Measurements from ENCODE around the gene ANTXR2. TPM values are rescaled to one million over a fixed set of nuclear protein-coding genes. Genes with fewer than 3 reads are reported as not detected.
"Not testable (repeated sequence)": the region's sequence is repeated elsewhere in the genome, so short reads cannot be mapped to it uniquely, and the experiment has no call there.

The ANTXR2 gene
- not detected in 2 replicates for total RNA-seq (2014; rRNA removed; shearing (Covaris generic); ENCODE audit: low replicate concordance)

DNA sequence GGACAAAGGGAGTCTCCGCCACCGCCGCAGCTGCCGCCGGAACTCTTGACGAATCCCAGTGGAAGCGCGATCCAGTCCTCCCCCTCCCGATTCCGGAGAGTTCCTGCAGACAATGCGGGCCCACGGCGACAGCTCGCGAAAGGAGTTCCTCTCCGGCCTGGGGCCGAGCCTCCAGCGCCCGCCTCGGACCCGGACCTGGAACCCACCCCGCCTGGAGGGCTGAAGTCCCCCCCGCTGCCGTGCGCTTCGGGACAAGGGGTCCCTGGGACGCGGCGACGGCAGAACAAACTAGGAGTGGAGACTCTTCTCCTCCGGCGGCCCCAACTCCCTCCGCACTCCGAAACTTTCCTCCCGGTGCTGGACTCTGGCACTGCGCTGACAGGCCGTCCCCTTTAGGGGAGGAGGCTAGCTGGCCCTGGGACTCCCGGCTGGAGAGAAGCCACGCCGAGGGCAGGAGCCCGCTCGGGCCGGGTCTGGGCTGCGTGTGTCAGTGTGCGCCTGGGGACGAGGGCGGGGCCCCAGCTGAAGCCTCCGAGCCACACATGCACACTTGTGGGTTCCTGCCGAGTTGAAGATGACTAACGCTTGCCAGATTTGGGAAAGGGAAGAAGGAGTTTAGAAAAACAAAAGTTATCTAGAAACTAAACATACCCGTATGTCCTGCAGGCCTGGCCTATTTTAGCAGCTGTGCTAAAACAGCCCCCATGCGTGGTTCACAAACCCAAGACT, at the start of gene ANTXR2:
ANTXR2 (minus strand) TSS at position 486 of the 729 bp plus-strand sequence. CDS start 669 bp downstream, outside the sequence.
- no peak for DNase-seq
- Histone ChIP-seq H4K20me1 (ENCODE audit: insufficient read depth, low read depth, low read length) (no peaks in the 10 kb centered on the region), H3K36me3 (ENCODE audit: insufficient read depth, low read length) (no peaks in the 10 kb centered on the region), H3K27ac (ENCODE audit: low read length) (no peak within 1 kb of the TSS), H3K79me2 (ENCODE audit: low read length) (no peaks in the 10 kb centered on the region), H3K4me1 (ENCODE audit: low read length) (peaks cover 8% of the 10 kb centered on the region; the same call in 1 of the 2 replicates), H3K27me3 (ENCODE audit: low read length) (no peaks in the 10 kb centered on the region), H2AFZ (ENCODE audit: low read length) (no peak within 1 kb of the TSS), H3K9me3 (ENCODE audit: low read length) (no peaks in the 10 kb centered on the region), H3K4me3 (ENCODE audit: low read length) (no peak within 1 kb of the TSS), H3K4me2 (ENCODE audit: low read depth, low read length, poor library complexity, severe bottlenecking) (peak within 1 kb of the TSS; percentile 51), H3K9ac (ENCODE audit: low read length) (no peak within 1 kb of the TSS), H3K9me2 (replicated peaks; ENCODE audit: insufficient read depth, low read length) (no peaks in the 10 kb centered on the region)

DNA sequence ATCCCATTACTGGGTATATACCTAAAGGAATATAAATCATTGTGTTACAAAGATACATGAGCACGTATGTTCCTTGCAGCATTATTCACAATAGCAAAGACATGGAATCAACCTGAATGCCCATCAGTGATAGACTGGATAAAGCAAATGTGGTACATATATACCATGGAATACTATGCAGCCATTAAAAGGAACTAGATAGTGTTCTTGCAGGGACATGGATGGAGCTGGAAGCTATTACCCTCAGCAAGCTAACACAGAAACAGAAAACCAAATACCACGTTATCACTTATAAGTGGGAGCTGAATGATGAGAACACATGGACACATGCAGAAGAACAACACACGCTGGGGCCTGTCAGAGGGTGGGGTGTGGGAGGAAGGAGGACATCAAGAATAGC, 48.8 kb upstream of the ANTXR2 start:
- not testable (repeated sequence) for DNase-seq; H3K36me3 ChIP-seq (ENCODE audit: insufficient read depth, low read length); H3K4me2 ChIP-seq (ENCODE audit: low read depth, low read length, poor library complexity, severe bottlenecking); H3K9me3 ChIP-seq (ENCODE audit: low read length); H4K20me1 ChIP-seq (ENCODE audit: insufficient read depth, low read depth, low read length); H3K4me1 ChIP-seq (ENCODE audit: low read length); H3K27ac ChIP-seq (ENCODE audit: low read length); H3K79me2 ChIP-seq (ENCODE audit: low read length); H2AFZ ChIP-seq (ENCODE audit: low read length); H3K9me2 ChIP-seq (replicated peaks; ENCODE audit: insufficient read depth, low read length); H3K27me3 ChIP-seq (ENCODE audit: low read length); H3K4me3 ChIP-seq (ENCODE audit: low read length); H3K9ac ChIP-seq (ENCODE audit: low read length)

DNA sequence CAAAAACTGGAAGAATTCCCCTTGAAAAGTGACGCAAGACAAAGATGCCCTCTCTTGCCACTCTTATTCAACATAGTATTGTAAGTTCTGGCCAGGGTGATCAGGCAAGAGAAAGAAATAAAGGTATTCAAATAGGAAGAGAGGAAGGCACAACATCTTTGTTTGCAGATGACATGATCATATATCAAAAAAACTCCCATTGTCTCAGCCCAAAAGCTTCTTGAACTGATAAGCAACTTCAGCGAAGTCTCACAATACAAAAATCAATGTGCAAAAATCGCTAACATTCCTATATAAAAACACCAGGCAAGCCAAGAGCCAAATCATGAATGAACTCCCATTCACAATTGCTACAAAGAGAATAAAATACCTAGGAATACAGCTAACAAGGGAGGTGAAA, 46.6 kb upstream of the ANTXR2 start:
- not testable (repeated sequence) for H3K4me2 ChIP-seq (ENCODE audit: low read depth, low read length, poor library complexity, severe bottlenecking); DNase-seq; H3K9me2 ChIP-seq (replicated peaks; ENCODE audit: insufficient read depth, low read length); H3K9ac ChIP-seq (ENCODE audit: low read length); H3K27me3 ChIP-seq (ENCODE audit: low read length); H3K9me3 ChIP-seq (ENCODE audit: low read length); H4K20me1 ChIP-seq (ENCODE audit: insufficient read depth, low read depth, low read length); H3K4me1 ChIP-seq (ENCODE audit: low read length); H3K27ac ChIP-seq (ENCODE audit: low read length); H2AFZ ChIP-seq (ENCODE audit: low read length); H3K79me2 ChIP-seq (ENCODE audit: low read length); H3K36me3 ChIP-seq (ENCODE audit: insufficient read depth, low read length); H3K4me3 ChIP-seq (ENCODE audit: low read length)

DNA sequence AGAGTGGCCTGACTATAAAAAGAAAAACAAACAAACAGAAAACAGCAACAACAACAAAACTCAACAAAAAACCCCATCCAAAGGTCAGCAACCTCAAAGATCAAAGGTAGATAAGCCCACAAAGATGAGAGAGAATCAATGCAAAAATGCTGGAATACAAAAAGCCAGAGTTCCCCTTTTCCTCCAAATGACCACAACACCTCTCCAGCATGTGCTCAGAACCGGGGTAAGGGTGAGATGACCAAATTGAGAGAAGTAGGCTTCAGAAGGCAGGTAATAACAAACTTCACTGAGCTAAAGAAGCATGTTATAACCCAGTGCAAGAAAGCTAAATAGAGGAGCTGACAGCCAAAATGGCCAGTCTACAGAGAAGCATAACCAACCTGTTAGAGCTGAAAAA, 43.5 kb upstream of the ANTXR2 start:
- Histone ChIP-seq H3K27me3 (ENCODE audit: low read length) (no peaks in the 10 kb centered on the region), H3K4me1 (ENCODE audit: low read length) (no peaks in the 10 kb centered on the region), H3K4me2 (ENCODE audit: low read depth, low read length, poor library complexity, severe bottlenecking) (no peak overlapping the region), H3K79me2 (ENCODE audit: low read length) (no peaks in the 10 kb centered on the region), H3K9me2 (replicated peaks; ENCODE audit: insufficient read depth, low read length) (no peaks in the 10 kb centered on the region), H3K36me3 (ENCODE audit: insufficient read depth, low read length) (no peaks in the 10 kb centered on the region), H2AFZ (ENCODE audit: low read length) (no peak overlapping the region), H3K27ac (ENCODE audit: low read length) (no peak overlapping the region), H3K9ac (ENCODE audit: low read length) (no peak overlapping the region), H3K4me3 (ENCODE audit: low read length) (no peak overlapping the region), H3K9me3 (ENCODE audit: low read length) (no peaks in the 10 kb centered on the region), H4K20me1 (ENCODE audit: insufficient read depth, low read depth, low read length) (no peaks in the 10 kb centered on the region)
- no peak for DNase-seq

DNA sequence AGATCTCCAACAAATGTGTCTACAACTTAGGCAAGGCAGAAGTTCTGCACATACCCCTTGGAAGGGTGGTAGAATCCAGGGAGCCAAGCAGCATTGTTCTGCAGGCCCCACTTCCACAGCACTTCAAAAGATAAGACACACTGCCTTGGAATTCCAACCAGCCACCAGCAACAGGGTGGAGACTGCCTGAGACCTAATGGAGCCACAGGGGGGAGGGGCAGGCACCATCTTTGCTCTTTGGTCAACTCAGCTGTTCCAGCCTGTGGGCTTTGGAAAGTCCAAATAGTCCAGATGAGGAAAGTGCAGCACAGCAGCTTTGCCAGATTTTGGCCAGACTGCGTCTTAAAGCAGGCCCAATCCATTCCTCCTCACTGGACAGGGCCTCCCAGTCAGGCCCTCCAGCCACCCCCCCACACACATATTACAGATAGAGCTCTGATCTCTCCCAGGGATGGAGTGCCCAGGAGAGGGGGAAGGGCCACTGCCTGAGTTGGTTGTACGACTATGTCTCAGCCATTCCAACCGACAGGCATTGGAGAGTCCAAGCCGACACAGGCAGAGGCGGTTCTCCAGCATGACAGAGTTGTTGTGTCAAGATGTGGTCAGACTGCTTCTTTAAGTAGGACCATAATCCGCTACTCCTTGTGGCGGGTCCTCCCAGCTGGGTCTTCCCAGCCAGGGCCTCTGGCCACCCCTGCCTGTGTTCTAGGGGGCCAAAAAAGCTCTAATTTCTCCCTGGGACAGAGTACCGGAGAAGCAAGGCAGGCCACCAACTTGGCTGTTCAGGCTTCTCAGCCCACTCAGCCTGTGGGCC, 42.5 kb upstream of the ANTXR2 start:
- Histone ChIP-seq H3K4me1 (ENCODE audit: low read length) (no peaks in the 10 kb centered on the region), H3K9me3 (ENCODE audit: low read length) (no peaks in the 10 kb centered on the region), H3K9ac (ENCODE audit: low read length) (no peak overlapping the region), H3K27ac (ENCODE audit: low read length) (no peak overlapping the region), H3K4me3 (ENCODE audit: low read length) (no peak overlapping the region), H4K20me1 (ENCODE audit: insufficient read depth, low read depth, low read length) (no peaks in the 10 kb centered on the region), H3K27me3 (ENCODE audit: low read length) (no peaks in the 10 kb centered on the region), H2AFZ (ENCODE audit: low read length) (no peak overlapping the region), H3K9me2 (replicated peaks; ENCODE audit: insufficient read depth, low read length) (no peaks in the 10 kb centered on the region), H3K36me3 (ENCODE audit: insufficient read depth, low read length) (no peaks in the 10 kb centered on the region), H3K4me2 (ENCODE audit: low read depth, low read length, poor library complexity, severe bottlenecking) (no peak overlapping the region), H3K79me2 (ENCODE audit: low read length) (no peaks in the 10 kb centered on the region)
- DNase-seq, result no peak

DNA sequence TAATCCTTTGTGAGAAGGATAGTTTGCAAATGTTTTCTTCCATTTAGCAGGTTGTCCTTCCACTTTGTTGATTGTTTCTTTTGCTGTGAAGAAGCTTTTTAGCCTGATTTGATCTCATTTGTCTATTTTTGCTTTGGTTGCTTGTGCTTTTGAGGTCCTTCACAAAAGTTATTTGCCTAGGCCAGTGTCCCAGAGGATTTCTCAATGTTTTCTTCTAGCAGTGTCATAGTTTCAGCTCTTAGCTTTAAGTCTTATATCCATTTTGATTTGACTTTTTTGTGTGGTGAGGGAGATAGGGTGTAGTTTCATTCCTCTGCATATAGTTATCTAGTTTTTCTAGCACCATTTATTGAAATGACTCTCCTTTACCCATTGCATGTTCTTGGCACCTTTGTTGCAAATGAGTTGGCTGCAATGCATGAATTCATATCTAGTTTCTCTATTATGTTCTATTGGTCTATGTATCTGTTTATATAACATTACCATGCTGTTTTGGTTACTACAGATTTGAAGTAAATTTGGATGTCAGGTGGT, 41.8 kb upstream of the ANTXR2 start:
- Histone ChIP-seq H4K20me1 (ENCODE audit: insufficient read depth, low read depth, low read length) (no peaks in the 10 kb centered on the region), H3K9me3 (ENCODE audit: low read length) (no peaks in the 10 kb centered on the region), H3K9me2 (replicated peaks; ENCODE audit: insufficient read depth, low read length) (no peaks in the 10 kb centered on the region), H2AFZ (ENCODE audit: low read length) (no peak overlapping the region), H3K4me2 (ENCODE audit: low read depth, low read length, poor library complexity, severe bottlenecking) (no peak overlapping the region), H3K79me2 (ENCODE audit: low read length) (no peaks in the 10 kb centered on the region), H3K4me1 (ENCODE audit: low read length) (no peaks in the 10 kb centered on the region), H3K4me3 (ENCODE audit: low read length) (no peak overlapping the region), H3K9ac (ENCODE audit: low read length) (no peak overlapping the region), H3K36me3 (ENCODE audit: insufficient read depth, low read length) (no peaks in the 10 kb centered on the region), H3K27ac (ENCODE audit: low read length) (no peak overlapping the region), H3K27me3 (ENCODE audit: low read length) (no peaks in the 10 kb centered on the region)
- DNase-seq, result no peak

DNA sequence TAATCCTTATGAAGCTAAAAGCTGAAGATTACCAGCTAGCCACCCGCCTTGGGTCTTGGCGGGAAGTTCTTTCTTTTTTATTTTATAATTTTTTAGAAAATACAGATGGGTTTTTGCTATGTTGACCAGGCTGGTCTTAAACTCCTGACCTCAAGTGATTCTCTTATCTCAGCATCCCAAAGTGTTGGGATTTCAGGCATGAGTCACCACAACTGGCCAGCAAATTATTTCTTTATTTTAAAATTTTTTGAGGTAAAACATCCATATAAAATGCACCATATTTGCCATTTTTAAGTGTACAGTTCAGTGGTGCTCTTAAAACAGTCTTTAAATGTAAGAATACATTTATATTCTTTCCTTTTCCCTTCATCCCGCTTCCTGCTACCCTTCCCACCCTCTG, 40.6 kb upstream of the ANTXR2 start:
- H3K9me2 ChIP-seq (replicated peaks; ENCODE audit: insufficient read depth, low read length), result no peaks in the 10 kb centered on the region
- no peaks in the 10 kb centered on the region for H3K4me1 ChIP-seq (ENCODE audit: low read length)
- H3K9ac ChIP-seq (ENCODE audit: low read length), result no peak overlapping the region
- H2AFZ ChIP-seq (ENCODE audit: low read length), result no peak overlapping the region
- no peaks in the 10 kb centered on the region for H4K20me1 ChIP-seq (ENCODE audit: insufficient read depth, low read depth, low read length)
- DNase-seq, result no peak
- H3K4me3 ChIP-seq (ENCODE audit: low read length), result no peak overlapping the region
- no peaks in the 10 kb centered on the region for H3K9me3 ChIP-seq (ENCODE audit: low read length)
- no peaks in the 10 kb centered on the region for H3K36me3 ChIP-seq (ENCODE audit: insufficient read depth, low read length)
- H3K79me2 ChIP-seq (ENCODE audit: low read length), result no peaks in the 10 kb centered on the region
- H3K27me3 ChIP-seq (ENCODE audit: low read length), result no peaks in the 10 kb centered on the region
- no peak overlapping the region for H3K27ac ChIP-seq (ENCODE audit: low read length)
- no peak overlapping the region for H3K4me2 ChIP-seq (ENCODE audit: low read depth, low read length, poor library complexity, severe bottlenecking)

DNA sequence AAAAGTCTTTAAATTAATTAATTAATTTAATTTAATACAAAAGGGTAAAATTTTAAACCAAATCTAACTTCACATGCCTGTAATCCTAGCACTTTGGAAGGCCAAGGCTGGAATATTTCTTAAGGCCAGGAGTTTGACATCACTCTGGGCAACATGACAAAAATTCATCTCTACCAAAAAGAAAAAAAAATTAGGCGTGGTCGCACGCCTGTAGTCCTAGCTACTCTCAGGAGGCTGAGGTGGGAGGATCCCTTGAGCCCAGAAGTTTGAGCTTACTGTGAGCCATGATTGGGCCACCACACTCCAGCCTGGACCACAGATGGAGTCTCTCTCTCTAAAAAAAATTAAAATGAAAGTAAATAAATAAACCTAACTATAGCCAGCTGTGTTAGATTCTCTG, 39.2 kb upstream of the ANTXR2 start:
- no peak overlapping the region for H2AFZ ChIP-seq (ENCODE audit: low read length)
- H3K4me2 ChIP-seq (ENCODE audit: low read depth, low read length, poor library complexity, severe bottlenecking), result no peak overlapping the region
- no peaks in the 10 kb centered on the region for H3K79me2 ChIP-seq (ENCODE audit: low read length)
- no peak overlapping the region for H3K4me3 ChIP-seq (ENCODE audit: low read length)
- no peak overlapping the region for H3K27ac ChIP-seq (ENCODE audit: low read length)
- H3K4me1 ChIP-seq (ENCODE audit: low read length), result no peaks in the 10 kb centered on the region
- H3K9me3 ChIP-seq (ENCODE audit: low read length), result no peaks in the 10 kb centered on the region
- H3K9ac ChIP-seq (ENCODE audit: low read length), result no peak overlapping the region
- no peak for DNase-seq
- no peaks in the 10 kb centered on the region for H3K9me2 ChIP-seq (replicated peaks; ENCODE audit: insufficient read depth, low read length)
- H3K27me3 ChIP-seq (ENCODE audit: low read length), result no peaks in the 10 kb centered on the region
- no peaks in the 10 kb centered on the region for H3K36me3 ChIP-seq (ENCODE audit: insufficient read depth, low read length)
- no peaks in the 10 kb centered on the region for H4K20me1 ChIP-seq (ENCODE audit: insufficient read depth, low read depth, low read length)

All from Karpas-422 (cell line).